Left cardiac atrium (tissue), 4 donors: ENCODE data around the gene ARHGEF35. TPM values are rescaled to one million over a fixed set of nuclear protein-coding genes. Genes with fewer than 3 reads are reported as not detected.
A peak's percentile ranks its signal among the peaks of the same experiment; 100 is the strongest.
"Not testable (repeated sequence)": the region's sequence is repeated elsewhere in the genome, so short reads cannot be mapped to it uniquely, and the experiment has no call there.

ENCODE experiments used
- ATAC-seq, 2 donors: fragments of 200-7000 bp; cut with Tn5 transposase; one replicate each; pipeline ENCODE4 v1.9.1; 2020; ENCODE audit warnings: mild to moderate bottlenecking in 2 of 2, moderate library complexity in 2 of 2
- DNase-seq: peaks from one replicate; pipeline ENCODE4 v3.0.0-alpha.2; 2020
- intact Hi-C, 2 donors: fragments of 100-400 bp; cut with DNase I; formaldehyde crosslinking; loops; one replicate each; pipeline versions ENCODE4 v1.14.1 to v1.15.1; 2022 to 2023
- long read RNA-seq: library from polyadenylated mRNA; unstranded; transcript quantifications from one replicate; pipeline ENCODE4 v2.0.0, GENCODE V29; 2021
- total RNA-seq, 2 donors: library from RNA; stranded (reverse); fragmentation: NEBNext Ultra II Directional; extraction: Animal tissue kit (Norgen Biotek cat#: 25700); gene quantifications; one replicate each; pipeline ENCODE4 v1.2.1, GENCODE V29; 2021
- donor health status: DM: no; HTN: yes; CAD: no.
- donor health status: DM: no; HTN: yes; CAD: no; lungs with severe emphysema.
- donor health status: DM: yes; HTN: yes; CAD: no.
- donor health status: Dilated cardiomyopathy.

Gene ARHGEF35
- 1 to 10 TPM; 1.8 to 2.3 TPM for total RNA-seq
- long read RNA-seq, partial matches to known transcripts = 0 of 2 reads
- long read RNA-seq, other reads (novel, unspliced or antisense) = 0 of 2 reads

DNA sequence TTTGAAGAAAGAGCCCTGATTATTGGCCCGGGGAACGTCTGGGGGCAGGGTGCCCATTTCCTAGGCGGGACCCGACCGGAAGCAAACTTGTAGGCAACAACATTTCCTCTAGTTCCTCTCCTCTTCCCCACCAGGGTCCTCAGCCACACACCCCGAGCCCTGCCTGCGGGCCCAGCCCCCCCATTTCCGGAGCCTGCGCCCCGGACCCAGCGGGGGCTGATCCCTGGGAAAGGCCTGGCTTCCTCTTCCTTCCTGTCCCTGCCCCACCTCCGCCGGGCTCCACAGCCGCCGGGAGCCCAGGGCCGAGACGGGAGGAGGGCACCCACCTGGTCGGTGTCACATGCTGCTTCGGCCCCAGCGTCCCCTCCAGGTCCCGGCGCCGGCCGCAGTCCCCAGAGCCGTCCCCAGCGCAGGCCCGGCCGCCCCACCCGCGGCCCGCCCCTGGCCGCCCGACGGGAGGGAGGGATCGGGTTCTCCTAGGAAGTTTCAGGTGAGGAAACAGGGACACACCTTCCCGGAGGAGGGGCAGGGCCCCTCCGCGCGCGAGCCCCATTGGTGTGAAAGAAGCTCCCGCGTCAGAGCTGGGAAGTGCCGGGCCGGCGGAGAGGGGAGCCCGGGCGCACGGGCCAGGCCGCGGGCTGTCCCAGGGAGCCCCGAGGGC is at the start of gene ARHGEF35:
Gene ARHGEF35 (minus strand): TSS at position 622 of the 661 bp plus-strand sequence. CDS start 7,450 bp downstream, outside the sequence.
- DNase-seq, intact Hi-C loops: not testable (repeated sequence)
- peak; percentile 81 to 92 for ATAC-seq

DNA sequence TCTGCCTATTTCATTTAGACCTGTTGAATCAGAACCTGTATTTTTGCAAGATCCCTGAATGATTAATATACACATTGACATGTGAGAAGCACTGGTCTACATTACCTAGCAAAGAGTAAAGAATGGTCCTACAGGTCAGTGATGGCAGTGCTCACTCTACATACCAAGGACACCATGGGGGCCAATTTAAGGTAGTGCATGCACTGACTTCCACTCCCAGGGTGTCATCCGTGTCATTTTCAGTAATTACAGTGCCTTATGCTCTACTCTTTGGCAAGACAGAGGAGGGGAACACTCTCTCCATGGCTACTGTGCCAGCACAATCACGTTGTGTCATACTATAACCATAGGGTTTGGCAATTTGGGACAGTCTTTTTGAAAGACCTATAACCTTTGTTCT is 49.7 kb upstream of the ARHGEF35 start:
- intact Hi-C loops, ATAC-seq, DNase-seq: not testable (repeated sequence)

GRCh38 chr7:144239365-144239764 is 43.7 kb upstream of the ARHGEF35 start, which contains the start of gene OR2A42:
Gene OR2A42, minus strand, starts transcription at chr7:144239605. Its CDS starts 6,762 bp downstream, at chr7:144232843.
- intact Hi-C loops, DNase-seq, ATAC-seq: not testable (repeated sequence)

- DNase-seq, ATAC-seq, intact Hi-C loops: not testable (repeated sequence)
Observed at GRCh38 chr7:144238530-144239082, 43.0 kb upstream of the ARHGEF35 start.

DNA sequence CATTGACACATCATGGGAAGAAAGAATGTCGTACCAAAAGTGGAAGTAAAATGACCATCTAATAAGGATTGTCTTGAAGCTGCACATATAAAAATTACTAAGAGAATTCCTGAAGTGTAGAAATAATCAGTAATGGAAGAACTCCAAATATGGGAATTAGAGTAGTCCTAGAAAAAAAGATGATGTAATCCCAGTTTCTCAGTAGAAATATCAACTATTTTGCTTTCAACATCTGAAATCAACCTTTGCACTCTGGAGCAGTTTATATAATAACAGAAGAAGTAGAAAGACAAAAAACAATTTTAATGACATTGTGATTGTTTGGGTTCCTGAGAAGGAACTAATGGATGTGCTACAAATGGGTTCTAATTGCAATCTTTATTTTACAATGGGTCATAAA is 37.4 kb upstream of the ARHGEF35 start:
- DNase-seq, intact Hi-C loops, ATAC-seq: not testable (repeated sequence)

DNA sequence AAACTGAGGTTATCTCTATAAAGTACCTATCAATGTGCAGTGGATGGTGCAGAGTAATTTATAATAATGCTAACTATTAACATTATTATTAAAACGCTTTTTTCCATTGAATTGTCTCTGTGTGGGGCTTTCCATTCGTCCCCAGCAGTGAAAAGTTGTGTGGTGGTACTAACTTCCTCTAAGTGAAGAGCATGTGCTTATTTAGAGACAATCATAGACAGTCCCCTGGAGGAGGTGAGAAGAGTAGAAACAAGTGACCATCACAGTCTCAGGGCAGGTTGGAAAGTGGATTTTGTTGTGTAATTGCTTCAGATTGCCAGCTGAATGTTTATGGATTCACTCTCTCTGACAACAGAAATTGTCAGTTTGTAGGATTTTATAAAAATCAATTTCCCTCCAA is 35.4 kb upstream of the ARHGEF35 start:
- intact Hi-C loops, ATAC-seq, DNase-seq: not testable (repeated sequence)

DNA sequence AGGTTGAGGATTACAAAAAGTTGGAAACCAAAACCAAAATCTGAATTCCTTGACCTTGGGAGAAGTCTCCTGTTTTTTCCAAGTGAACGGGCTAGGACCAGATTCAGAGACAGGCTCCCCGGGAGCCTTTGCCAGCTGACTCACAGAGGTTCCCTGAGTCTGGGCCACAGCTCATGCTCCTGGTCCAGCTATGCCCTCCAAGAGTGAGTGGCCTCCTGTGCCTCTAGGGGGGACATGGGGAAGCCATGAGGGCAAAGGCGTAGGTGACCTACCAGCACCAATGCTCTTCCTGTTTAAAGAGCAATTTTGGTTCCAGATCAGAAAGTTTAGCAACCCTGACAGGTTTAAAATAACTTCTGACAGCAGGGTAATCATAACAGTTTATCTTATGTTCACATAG is 33.2 kb upstream of the ARHGEF35 start:
- intact Hi-C loops, DNase-seq: not testable (repeated sequence)
- peak in 1 of 2 donors; percentile 31 for ATAC-seq

GRCh38 chr7:144226866-144227265 is 31.2 kb upstream of the ARHGEF35 start:
- ATAC-seq, DNase-seq, intact Hi-C loops: not testable (repeated sequence)

GRCh38 chr7:144223675-144224074 is 28.0 kb upstream of the ARHGEF35 start:
- intact Hi-C loops, DNase-seq, ATAC-seq: not testable (repeated sequence)

DNA sequence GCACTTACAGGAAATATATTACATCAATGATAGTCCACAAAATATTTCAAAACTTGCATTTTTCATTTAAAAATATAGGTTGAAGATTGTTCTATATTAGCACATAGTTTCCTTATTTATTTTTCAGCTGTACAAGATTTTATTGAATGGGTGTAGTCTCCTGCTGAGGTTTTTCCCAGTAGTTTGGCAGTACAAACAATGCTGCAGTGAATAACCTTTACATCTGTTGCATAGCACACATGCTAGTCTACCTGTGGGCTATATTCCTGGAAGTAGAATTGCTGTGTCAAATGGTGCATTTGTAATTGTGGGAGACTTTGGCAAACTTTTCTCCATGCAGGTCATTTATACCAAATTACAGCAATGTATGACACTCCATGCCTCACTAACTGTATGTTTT is 24.9 kb upstream of the ARHGEF35 start:
- DNase-seq, intact Hi-C loops, ATAC-seq: not testable (repeated sequence)

DNA sequence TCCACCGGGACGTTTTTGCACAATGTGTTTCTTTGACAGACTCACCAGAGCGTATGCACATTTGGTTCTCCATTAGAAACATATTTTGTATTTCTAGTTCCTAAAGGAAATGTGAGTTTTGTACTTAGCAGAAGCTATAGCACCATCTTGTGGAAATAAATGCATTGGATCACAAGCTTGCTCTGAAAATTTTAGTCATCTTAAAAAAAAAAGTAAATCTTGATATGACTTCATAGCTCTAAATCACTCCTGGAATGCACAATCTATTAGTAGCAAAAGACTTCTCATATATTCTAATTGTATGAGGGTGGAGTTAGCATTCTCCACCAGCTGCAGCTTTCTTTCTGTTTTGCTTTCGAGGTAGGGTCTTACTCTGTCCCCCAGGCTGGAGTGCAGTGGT is 23.5 kb upstream of the ARHGEF35 start:
- DNase-seq, intact Hi-C loops: not testable (repeated sequence)
- peak in 1 of 2 donors; percentile 25 for ATAC-seq

GRCh38 chr7:144218581-144218980 is 22.9 kb upstream of the ARHGEF35 start:
- intact Hi-C loops, ATAC-seq: not testable (repeated sequence)
- peak; percentile 2 for DNase-seq

DNA sequence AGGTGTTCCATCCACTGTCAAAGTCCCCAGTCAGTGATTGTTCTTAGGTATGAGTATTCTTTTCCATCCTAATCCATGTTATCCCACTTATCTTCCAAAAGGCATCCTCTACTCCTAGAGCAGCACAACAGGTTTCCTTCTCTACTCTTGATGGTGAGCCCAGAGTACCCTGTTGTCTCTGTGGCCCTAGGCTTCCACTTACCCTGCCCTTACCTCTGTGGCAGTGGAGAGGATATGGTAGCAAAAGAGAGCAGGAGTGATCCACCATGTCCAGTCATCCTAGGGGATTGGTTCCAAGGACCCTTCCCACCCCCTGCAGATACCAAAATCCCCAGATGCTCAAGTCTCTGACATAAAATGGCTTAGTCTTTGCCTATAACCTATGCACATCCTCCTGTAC is 21.6 kb upstream of the ARHGEF35 start:
- intact Hi-C loops, ATAC-seq, DNase-seq: not testable (repeated sequence)

GRCh38 chr7:144205306-144205705 is 9.7 kb upstream of the ARHGEF35 start:
- not testable (repeated sequence) for ATAC-seq

DNA sequence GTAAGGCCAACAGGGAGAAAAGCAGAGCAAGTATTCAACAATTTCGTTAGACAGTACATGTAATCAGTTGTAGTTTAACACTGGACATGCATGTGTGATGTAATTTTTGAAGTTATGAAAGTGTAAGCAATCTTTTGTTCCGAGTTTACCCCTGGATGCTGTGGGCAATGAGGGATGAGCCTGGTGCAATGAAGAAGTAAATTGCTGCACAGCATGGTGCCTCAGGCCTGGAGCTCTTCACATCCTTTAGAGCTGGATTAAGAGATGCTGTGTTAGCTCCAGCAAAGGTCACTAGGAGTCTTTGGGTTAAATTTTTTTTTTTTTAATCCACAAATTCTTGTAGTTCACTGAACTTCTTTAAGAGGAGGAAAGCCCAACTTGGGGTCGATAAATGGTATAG is 7.5 kb upstream of the ARHGEF35 start:
- ATAC-seq, DNase-seq, intact Hi-C loops: not testable (repeated sequence)

More at GRCh38 chr7:144205306-144205705, 9.7 kb upstream of the ARHGEF35 start:
- intact Hi-C loops, DNase-seq: not testable (repeated sequence)

DNA sequence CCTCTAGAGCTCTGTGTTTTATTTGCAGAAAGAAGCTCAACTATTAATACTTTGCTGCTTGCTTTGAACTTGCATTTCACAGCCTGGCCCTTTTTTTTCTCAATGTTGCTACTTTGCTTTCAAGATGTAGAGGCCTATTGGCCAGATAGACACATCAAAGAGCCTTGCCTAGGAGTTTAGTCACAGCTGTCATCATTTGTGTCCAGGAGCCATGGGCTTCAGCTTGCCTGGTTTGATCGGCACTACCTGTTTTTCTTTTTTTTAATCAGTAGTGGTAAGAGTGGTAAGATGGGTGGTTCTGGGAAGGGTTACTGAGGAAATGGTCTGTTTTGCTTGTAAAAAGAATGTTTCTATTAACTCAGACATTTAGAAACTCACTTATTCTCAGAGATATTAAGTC is 6.3 kb upstream of the ARHGEF35 start:
- DNase-seq, intact Hi-C loops, ATAC-seq: not testable (repeated sequence)

GRCh38 chr7:144198934-144199333 is 3.3 kb upstream of the ARHGEF35 start:
- DNase-seq, intact Hi-C loops, ATAC-seq: not testable (repeated sequence)

- intact Hi-C loops, DNase-seq, ATAC-seq: not testable (repeated sequence)
Observed at GRCh38 chr7:144194453-144194852, 1.2 kb downstream of the ARHGEF35 start.

- ATAC-seq, intact Hi-C loops, DNase-seq: not testable (repeated sequence)
Observed at GRCh38 chr7:144193782-144194181, 1.9 kb downstream of the ARHGEF35 start.
